SH-SY5Y (cell line): ENCODE measurements around the gene FOXK1.

Experiments
- GATA2 ChIP-seq: IDR thresholded peaks from 2 replicates; pipeline ENCODE4 v1.6.1; 2011; ENCODE audit warnings: mild to moderate bottlenecking, low read depth, low read length
- GATA3 ChIP-seq: IDR thresholded peaks from 2 replicates; pipeline ENCODE4 v1.6.1; 2011; ENCODE audit warnings: low read depth, mild to moderate bottlenecking, low read length, moderate library complexity

Gene FOXK1

GRCh38 chr7:4781366-4782069, 99.4 kb downstream of the FOXK1 start:
- no peak for TF ChIP-seq GATA3
- no peak for TF ChIP-seq GATA2

- no peak for TF ChIP-seq GATA3
- TF ChIP-seq GATA2: no peak
Observed at GRCh38 chr7:4782333-4783291, 100.5 kb downstream of the FOXK1 start.

GRCh38 chr7:4783292-4783652, 101.2 kb downstream of the FOXK1 start:
- TF ChIP-seq GATA2 (no peak), GATA3 (no peak)

GRCh38 chr7:4783762-4784351, 101.8 kb downstream of the FOXK1 start:
- TF ChIP-seq GATA3 (no peak), GATA2 (no peak)

- TF ChIP-seq GATA3: no peak
- no peak for TF ChIP-seq GATA2
Observed at GRCh38 chr7:4784799-4785198, 102.7 kb downstream of the FOXK1 start.

- TF ChIP-seq GATA2: no peak
- TF ChIP-seq GATA3: no peak
Observed at GRCh38 chr7:4785371-4785770, 103.3 kb downstream of the FOXK1 start.

- no peak for TF ChIP-seq GATA2
- no peak for TF ChIP-seq GATA3
Observed at GRCh38 chr7:4786015-4786414, 103.9 kb downstream of the FOXK1 start.

- TF ChIP-seq GATA3: no peak
- no peak for TF ChIP-seq GATA2
Observed at GRCh38 chr7:4787541-4787940, 105.4 kb downstream of the FOXK1 start.

- TF ChIP-seq GATA3 (no peak), GATA2 (no peak)
Observed at GRCh38 chr7:4787947-4788626, 106.0 kb downstream of the FOXK1 start.

- TF ChIP-seq GATA3: no peak
Observed at GRCh38 chr7:4788627-4789189, 106.6 kb downstream of the FOXK1 start.

- no peak for TF ChIP-seq GATA2
- no peak for TF ChIP-seq GATA3
Observed at GRCh38 chr7:4789194-4790077, 107.3 kb downstream of the FOXK1 start.

- no peak for TF ChIP-seq GATA2
- no peak for TF ChIP-seq GATA3
Observed at GRCh38 chr7:4790078-4790465, 108.0 kb downstream of the FOXK1 start.

GRCh38 chr7:4790516-4790991, 108.5 kb downstream of the FOXK1 start:
- TF ChIP-seq GATA2 (no peak), GATA3 (no peak)
